H1 (cell line): Measurements from ENCODE around the gene ANKH. TPM values are rescaled to one million over a fixed set of nuclear protein-coding genes. Genes with fewer than 3 reads are reported as not detected.

Experiments used
- ATF2 ChIP-seq: IDR thresholded peaks from 2 replicates; pipeline ENCODE4 v1.6.1; 2012; ENCODE audit warnings: low read length, inconsistent platforms
- CBX8 ChIP-seq: fragments of 300-800, 300-1000 bp; sonication (generic); IDR thresholded peaks from 2 replicates; pipeline ENCODE4 v1.7.1; 2016; ENCODE audit warnings: low read depth, low read length, borderline replicate concordance
- MAX ChIP-seq: IDR thresholded peaks from 2 replicates; pipeline ENCODE4 v1.6.1; 2012; ENCODE audit warnings: inconsistent platforms
- SIRT6 ChIP-seq: IDR thresholded peaks from one replicate; pipeline ENCODE4 v1.7.1; 2012; ENCODE audit warnings: low read length, inconsistent platforms
- SUZ12 ChIP-seq: fragments of 200-600 bp; sonication (generic); IDR thresholded peaks from 2 replicates; pipeline ENCODE4 v1.6.1; 2012; ENCODE audit warnings: mild to moderate bottlenecking, inconsistent platforms, low read length, moderate library complexity, mixed read lengths
- TAF7 ChIP-seq: optimal IDR thresholded peaks from 2 replicates; pipeline ENCODE3; 2011; ENCODE audit warnings: low read depth, mild to moderate bottlenecking, inconsistent platforms, low read length, moderate library complexity, borderline replicate concordance
- polyA plus RNA-seq, 7 experiments: library from polyadenylated mRNA; depleted of rRNA in 3 of 7; stranded (reverse) in 5 of 7; unstranded in 2 of 7; fragments of >200 nt in 5 of 7; fragments of 200-250 nt in 2 of 7; gene quantifications; 1 replicate in 5 of 7; 2 replicates in 1 of 7; 4 replicates in 1 of 7; pipeline versions ENCODE4 v1.2.1 to v1.2.3, GENCODE V29; 2011 to 2013; ENCODE audit warnings: missing spikeins in 2 of 7, mixed read lengths in 2 of 7
- total RNA-seq: library from RNA; stranded (reverse); fragmentation: NEBNext Ultra II Directional; extraction: Animal tissue kit (Norgen Biotek cat#: 25700); gene quantifications from 2 replicates; pipeline ENCODE4 v1.2.1, GENCODE V29; 2021

The ANKH gene
- total and polyA plus RNA-seq, 2 of the 8 experiments (the other 6 are each of a cell fraction or from before 2014, with no cell fraction given): 5.3 to 13.0 TPM

GRCh38 chr5:14900693-14901461, 29.3 kb upstream of the ANKH start (continued):
- TF ChIP-seq TAF7 (no peak), SIRT6 (no peak), SUZ12 (no peak), CBX8 (no peak), MAX (no peak), ATF2 (no peak)
